ENCODE measurements around the gene TCEAL2. TPM values are rescaled to one million over a fixed set of nuclear protein-coding genes. Genes with fewer than 3 reads are reported as not detected.
"Not testable (repeated sequence)": the region's sequence is repeated elsewhere in the genome, so short reads cannot be mapped to it uniquely, and the experiment has no call there.

The TCEAL2 gene
- 7.1 TPM for polyA plus RNA-seq (2013)

DNA sequence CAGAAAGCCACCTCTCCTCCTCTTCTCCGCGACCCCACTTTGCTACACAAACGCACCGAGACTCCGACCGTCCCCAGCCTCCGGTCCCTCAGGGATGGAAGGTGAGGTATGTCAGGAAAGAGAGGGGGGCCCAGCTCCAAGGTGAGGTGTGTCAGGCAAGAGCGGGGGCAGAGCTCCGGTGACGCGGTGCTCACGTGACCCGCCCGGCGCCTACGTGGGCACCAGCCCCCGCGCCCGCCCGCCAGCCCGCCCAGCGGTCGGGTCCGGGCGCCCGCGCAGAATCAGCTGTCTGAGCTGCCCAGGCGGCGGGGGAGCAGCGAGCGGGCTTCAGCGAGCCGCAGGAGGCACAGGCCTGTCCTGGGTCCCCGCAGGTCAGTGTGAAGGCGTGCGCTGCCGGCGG lies at the start of gene TCEAL2:
TCEAL2 (plus strand) TSS at position 244 of the 400 bp plus-strand sequence. CDS start 1,152 bp downstream, outside the sequence.
- peak in 2 of 3 donors; percentile 8 to 56 for DNase-seq
- Histone ChIP-seq H3K27me3 (replicated peaks in 2 of 5; ENCODE audit: control insufficient read depth in 4 of 5, insufficient read depth in 5 of 5, low read length in 4 of 5) (peaks cover 3 to 19% (median 7%) of the 10 kb centered on the region in 5 experiments), H3K4me3 (ENCODE audit: control insufficient read depth in 1 of 7, extremely low read depth in 1 of 7, insufficient read depth in 4 of 7, low read depth in 2 of 7, low read length in 6 of 7) (peak within 1 kb of the TSS in 5 of 7 experiments; percentile 4 to 72 (median 55))
- H3K4me1 ChIP-seq (ENCODE audit: control extremely low read depth in 1 of 4, control insufficient read depth in 4 of 4, insufficient read depth in 4 of 4, low read length in 3 of 4); H3K36me3 ChIP-seq (ENCODE audit: control insufficient read depth in 4 of 4, insufficient read depth in 4 of 4, low read length in 3 of 4); H3K9me3 ChIP-seq (ENCODE audit: control extremely low read depth in 1 of 5, control insufficient read depth in 4 of 5, insufficient read depth in 2 of 5, low read depth in 1 of 5, low read length in 4 of 5); H3K27ac ChIP-seq (ENCODE audit: insufficient read depth in 1 of 2, low read depth in 1 of 2, low read length in 2 of 2, poor library complexity in 1 of 2, severe bottlenecking in 2 of 2); CTCF ChIA-PET; POLR2A ChIA-PET: not testable (repeated sequence)
- WGBS (ENCODE audit: insufficient coverage): no CpG with 5 or more reads among the region's 38 CpGs

GRCh38 chrX:102077426-102077825 lies 48.1 kb upstream of the TCEAL2 start:
- Histone ChIP-seq H3K4me1 (ENCODE audit: control extremely low read depth in 1 of 4, control insufficient read depth in 4 of 4, insufficient read depth in 4 of 4, low read length in 3 of 4) (no peaks in the 10 kb centered on the region), H3K27me3 (replicated peaks in 2 of 5; ENCODE audit: control insufficient read depth in 4 of 5, insufficient read depth in 5 of 5, low read length in 4 of 5) (peaks cover 0 to 7% (median 0%) of the 10 kb centered on the region in 5 experiments), H3K36me3 (ENCODE audit: control insufficient read depth in 4 of 4, insufficient read depth in 4 of 4, low read length in 3 of 4) (no peaks in the 10 kb centered on the region), H3K4me3 (ENCODE audit: control insufficient read depth in 1 of 7, extremely low read depth in 1 of 7, insufficient read depth in 4 of 7, low read depth in 2 of 7, low read length in 6 of 7) (no peak overlapping the region), H3K27ac (ENCODE audit: insufficient read depth in 1 of 2, low read depth in 1 of 2, low read length in 2 of 2, poor library complexity in 1 of 2, severe bottlenecking in 2 of 2) (no peak overlapping the region), H3K9me3 (ENCODE audit: control extremely low read depth in 1 of 5, control insufficient read depth in 4 of 5, insufficient read depth in 2 of 5, low read depth in 1 of 5, low read length in 4 of 5) (no peaks in the 10 kb centered on the region)
- POLR2A ChIA-PET: no interaction called here
- no peak for DNase-seq
- no CpG with 5 or more reads among the region's 1 CpG for WGBS (ENCODE audit: insufficient coverage)
- CTCF ChIA-PET: no interaction called here

DNA sequence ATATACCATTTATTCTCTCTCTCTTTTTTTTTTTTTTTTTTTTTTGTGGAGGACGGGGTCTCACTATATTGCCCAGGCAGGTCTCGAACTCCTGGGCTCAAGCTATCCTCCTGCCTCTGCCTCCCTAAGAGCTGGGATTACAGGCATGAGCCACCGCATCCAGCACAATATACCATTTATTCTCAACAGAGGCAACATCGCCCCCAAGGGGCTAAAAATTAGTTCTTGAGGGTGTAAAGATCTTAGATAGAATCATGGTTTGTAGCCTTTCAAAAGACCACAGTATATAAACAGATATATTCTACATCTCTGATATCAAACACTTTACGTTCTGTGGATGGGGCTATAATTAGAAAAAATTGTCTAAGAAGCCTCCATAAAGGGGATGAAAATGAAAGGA lies 39.8 kb upstream of the TCEAL2 start:
- WGBS (ENCODE audit: insufficient coverage): no CpG with 5 or more reads among the region's 5 CpGs
- H3K36me3 ChIP-seq (ENCODE audit: control insufficient read depth in 4 of 4, insufficient read depth in 4 of 4, low read length in 3 of 4): no peaks in the 10 kb centered on the region
- H3K27me3 ChIP-seq (replicated peaks in 2 of 5; ENCODE audit: control insufficient read depth in 4 of 5, insufficient read depth in 5 of 5, low read length in 4 of 5): peaks cover 0 to 7% (median 0%) of the 10 kb centered on the region in 5 experiments
- H3K9me3 ChIP-seq (ENCODE audit: control extremely low read depth in 1 of 5, control insufficient read depth in 4 of 5, insufficient read depth in 2 of 5, low read depth in 1 of 5, low read length in 4 of 5): peaks cover 0 to 3% (median 0%) of the 10 kb centered on the region in 5 experiments
- H3K27ac ChIP-seq (ENCODE audit: insufficient read depth in 1 of 2, low read depth in 1 of 2, low read length in 2 of 2, poor library complexity in 1 of 2, severe bottlenecking in 2 of 2): no peak overlapping the region
- ChIA-PET CTCF (no interaction called here), POLR2A (no interaction called here)
- no peak overlapping the region for H3K4me3 ChIP-seq (ENCODE audit: control insufficient read depth in 1 of 7, extremely low read depth in 1 of 7, insufficient read depth in 4 of 7, low read depth in 2 of 7, low read length in 6 of 7)
- DNase-seq: peak in 2 of 3 donors; percentile 9
- no peaks in the 10 kb centered on the region for H3K4me1 ChIP-seq (ENCODE audit: control extremely low read depth in 1 of 4, control insufficient read depth in 4 of 4, insufficient read depth in 4 of 4, low read length in 3 of 4)

DNA sequence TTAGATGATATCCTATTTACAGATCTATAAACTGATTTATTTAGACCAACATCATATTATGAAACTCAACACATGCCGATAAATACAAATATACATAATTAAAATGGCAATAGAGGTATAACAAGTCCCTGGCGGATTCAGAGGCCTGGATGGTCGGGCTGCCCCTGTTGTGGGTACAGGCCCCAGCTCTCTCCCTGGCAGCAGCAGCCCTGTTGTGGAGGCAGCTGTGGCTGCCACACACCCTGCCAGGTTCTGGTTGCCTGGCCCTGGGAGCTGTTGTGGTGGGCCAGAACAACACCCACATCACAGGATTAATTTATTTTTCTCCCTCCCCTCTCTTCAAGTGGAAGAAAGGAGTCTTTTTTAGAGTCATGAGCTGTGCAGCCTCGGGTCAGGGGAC lies 12.1 kb upstream of the TCEAL2 start:
- Histone ChIP-seq H3K4me3 (ENCODE audit: control insufficient read depth in 1 of 7, extremely low read depth in 1 of 7, insufficient read depth in 4 of 7, low read depth in 2 of 7, low read length in 6 of 7) (no peak overlapping the region), H3K36me3 (ENCODE audit: control insufficient read depth in 4 of 4, insufficient read depth in 4 of 4, low read length in 3 of 4) (no peaks in the 10 kb centered on the region), H3K27ac (ENCODE audit: insufficient read depth in 1 of 2, low read depth in 1 of 2, low read length in 2 of 2, poor library complexity in 1 of 2, severe bottlenecking in 2 of 2) (no peak overlapping the region), H3K27me3 (replicated peaks in 2 of 5; ENCODE audit: control insufficient read depth in 4 of 5, insufficient read depth in 5 of 5, low read length in 4 of 5) (peaks cover 0 to 5% (median 0%) of the 10 kb centered on the region in 5 experiments), H3K9me3 (ENCODE audit: control extremely low read depth in 1 of 5, control insufficient read depth in 4 of 5, insufficient read depth in 2 of 5, low read depth in 1 of 5, low read length in 4 of 5) (no peaks in the 10 kb centered on the region), H3K4me1 (ENCODE audit: control extremely low read depth in 1 of 4, control insufficient read depth in 4 of 4, insufficient read depth in 4 of 4, low read length in 3 of 4) (no peaks in the 10 kb centered on the region)
- DNase-seq: no peak
- POLR2A ChIA-PET: no interaction called here
- 74% methylated on average over 3 of the region's 4 CpGs for WGBS (ENCODE audit: insufficient coverage)
- CTCF ChIA-PET: no interaction called here

- Histone ChIP-seq H3K36me3 (ENCODE audit: control insufficient read depth in 4 of 4, insufficient read depth in 4 of 4, low read length in 3 of 4) (no peaks in the 10 kb centered on the region), H3K4me1 (ENCODE audit: control extremely low read depth in 1 of 4, control insufficient read depth in 4 of 4, insufficient read depth in 4 of 4, low read length in 3 of 4) (no peaks in the 10 kb centered on the region), H3K9me3 (ENCODE audit: control extremely low read depth in 1 of 5, control insufficient read depth in 4 of 5, insufficient read depth in 2 of 5, low read depth in 1 of 5, low read length in 4 of 5) (no peaks in the 10 kb centered on the region), H3K27me3 (replicated peaks in 2 of 5; ENCODE audit: control insufficient read depth in 4 of 5, insufficient read depth in 5 of 5, low read length in 4 of 5) (peaks cover 0 to 5% (median 0%) of the 10 kb centered on the region in 5 experiments), H3K27ac (ENCODE audit: insufficient read depth in 1 of 2, low read depth in 1 of 2, low read length in 2 of 2, poor library complexity in 1 of 2, severe bottlenecking in 2 of 2) (no peak overlapping the region), H3K4me3 (ENCODE audit: control insufficient read depth in 1 of 7, extremely low read depth in 1 of 7, insufficient read depth in 4 of 7, low read depth in 2 of 7, low read length in 6 of 7) (no peak overlapping the region)
- no peak for DNase-seq
- CTCF ChIA-PET: no interaction called here
- POLR2A ChIA-PET: no interaction called here
- 89% methylated on average over 2 of the region's 2 CpGs for WGBS (ENCODE audit: insufficient coverage)
These were observed 9.7 kb upstream of the TCEAL2 start for GRCh38 chrX:102115748-102116147.

- CTCF ChIA-PET; POLR2A ChIA-PET; H3K36me3 ChIP-seq (ENCODE audit: control insufficient read depth in 4 of 4, insufficient read depth in 4 of 4, low read length in 3 of 4); H3K9me3 ChIP-seq (ENCODE audit: control extremely low read depth in 1 of 5, control insufficient read depth in 4 of 5, insufficient read depth in 2 of 5, low read depth in 1 of 5, low read length in 4 of 5); H3K4me1 ChIP-seq (ENCODE audit: control extremely low read depth in 1 of 4, control insufficient read depth in 4 of 4, insufficient read depth in 4 of 4, low read length in 3 of 4); DNase-seq; H3K27ac ChIP-seq (ENCODE audit: insufficient read depth in 1 of 2, low read depth in 1 of 2, low read length in 2 of 2, poor library complexity in 1 of 2, severe bottlenecking in 2 of 2): not testable (repeated sequence)
- peak overlapping the region in 5 of 7 experiments; percentile 4 to 72 (median 52) for H3K4me3 ChIP-seq (ENCODE audit: control insufficient read depth in 1 of 7, extremely low read depth in 1 of 7, insufficient read depth in 4 of 7, low read depth in 2 of 7, low read length in 6 of 7)
- no CpG with 5 or more reads among the region's 10 CpGs for WGBS (ENCODE audit: insufficient coverage)
- peaks cover 3 to 19% (median 7%) of the 10 kb centered on the region in 5 experiments for H3K27me3 ChIP-seq (replicated peaks in 2 of 5; ENCODE audit: control insufficient read depth in 4 of 5, insufficient read depth in 5 of 5, low read length in 4 of 5)
These were observed 465 bp upstream of the TCEAL2 start for GRCh38 chrX:102125014-102125413.

GRCh38 chrX:102126080-102126818 lies 770 bp downstream of the TCEAL2 start:
- POLR2A ChIA-PET; H3K9me3 ChIP-seq (ENCODE audit: control extremely low read depth in 1 of 5, control insufficient read depth in 4 of 5, insufficient read depth in 2 of 5, low read depth in 1 of 5, low read length in 4 of 5); H3K36me3 ChIP-seq (ENCODE audit: control insufficient read depth in 4 of 4, insufficient read depth in 4 of 4, low read length in 3 of 4); CTCF ChIA-PET; H3K27ac ChIP-seq (ENCODE audit: insufficient read depth in 1 of 2, low read depth in 1 of 2, low read length in 2 of 2, poor library complexity in 1 of 2, severe bottlenecking in 2 of 2); H3K4me1 ChIP-seq (ENCODE audit: control extremely low read depth in 1 of 4, control insufficient read depth in 4 of 4, insufficient read depth in 4 of 4, low read length in 3 of 4): not testable (repeated sequence)
- DNase-seq: peak in 1 of 3 donors; percentile 7
- peak overlapping the region in 2 of 7 experiments; percentile 57 to 68 for H3K4me3 ChIP-seq (ENCODE audit: control insufficient read depth in 1 of 7, extremely low read depth in 1 of 7, insufficient read depth in 4 of 7, low read depth in 2 of 7, low read length in 6 of 7)
- H3K27me3 ChIP-seq (replicated peaks in 2 of 5; ENCODE audit: control insufficient read depth in 4 of 5, insufficient read depth in 5 of 5, low read length in 4 of 5): peaks cover 3 to 19% (median 7%) of the 10 kb centered on the region in 5 experiments
- 38% methylated on average over 14 of the region's 21 CpGs for WGBS (ENCODE audit: insufficient coverage)
